Measurements from ENCODE around the gene DENND1A. TPM values are rescaled to one million over a fixed set of nuclear protein-coding genes. Genes with fewer than 3 reads are reported as not detected.
A peak's percentile ranks its signal among the peaks of the same experiment; 100 is the strongest.

The DENND1A gene
- total RNA-seq, 1 experiment from 2014 or later, result 23.5 TPM

- Mint-ChIP-seq H3K4me1 (peaks cover 49% of the 10 kb centered on the region), H3K4me3 (no peak overlapping the region), H3K36me3 (no peaks in the 10 kb centered on the region), H3K27me3 (ENCODE audit: low read depth) (no peaks in the 10 kb centered on the region), H3K9me3 (no peaks in the 10 kb centered on the region), H3K27ac (no peak overlapping the region)
- ATAC-seq (no peak), DNase-seq (ENCODE audit: low spot score) (no peak)
- TF ChIP-seq, protein P1, sequence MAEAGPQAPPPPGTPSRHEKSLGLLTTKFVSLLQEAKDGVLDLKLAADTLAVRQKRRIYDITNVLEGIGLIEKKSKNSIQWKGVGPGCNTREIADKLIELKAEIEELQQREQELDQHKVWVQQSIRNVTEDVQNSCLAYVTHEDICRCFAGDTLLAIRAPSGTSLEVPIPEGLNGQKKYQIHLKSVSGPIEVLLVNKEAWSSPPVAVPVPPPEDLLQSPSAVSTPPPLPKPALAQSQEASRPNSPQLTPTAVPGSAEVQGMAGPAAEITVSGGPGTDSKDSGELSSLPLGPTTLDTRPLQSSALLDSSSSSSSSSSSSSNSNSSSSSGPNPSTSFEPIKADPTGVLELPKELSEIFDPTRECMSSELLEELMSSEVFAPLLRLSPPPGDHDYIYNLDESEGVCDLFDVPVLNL (CRISPR knock-in tag; IDR thresholded peaks at IDR 0.05; ENCODE audit: borderline replicate concordance, low read depth), result no peak
- TF ChIP-seq ZNF416 (CRISPR knock-in tag; IDR thresholded peaks at IDR 0.05) (no peak), ATF3 (CRISPR knock-in tag; conservative IDR thresholded peaks at IDR 0.05) (no peak)
- ChIA-PET CTCF (no interaction called here), POLR2A (no interaction called here)
These were observed 157.6 kb downstream of the DENND1A start for GRCh38 chr9:123772374-123772773.

- Mint-ChIP-seq H3K4me3 (no peak overlapping the region), H3K9me3 (no peaks in the 10 kb centered on the region), H3K36me3 (no peaks in the 10 kb centered on the region), H3K4me1 (peaks cover 43% of the 10 kb centered on the region), H3K27ac (no peak overlapping the region), H3K27me3 (ENCODE audit: low read depth) (no peaks in the 10 kb centered on the region)
- ATAC-seq (no peak), DNase-seq (ENCODE audit: low spot score) (no peak)
- POLR2A ChIA-PET, result no interaction called here
- TF ChIP-seq PRDM15 (CRISPR knock-in tag; IDR thresholded peaks at IDR 0.05) (no peak), FOXJ3 (CRISPR knock-in tag; IDR thresholded peaks at IDR 0.05; ENCODE audit: borderline replicate concordance) (no peak), E2F1 (CRISPR knock-in tag; IDR thresholded peaks at IDR 0.05) (no peak), ZNF532 (CRISPR knock-in tag; IDR thresholded peaks at IDR 0.05; ENCODE audit: borderline replicate concordance) (no peak)
- CTCF ChIA-PET, result interaction anchor here (0.6 kb wide), 1 partner anchor 12 kb away, joined by 3 read pairs; no protein-coding TSS in a partner anchor
These were observed 158.2 kb downstream of the DENND1A start for GRCh38 chr9:123771690-123772089.

GRCh38 chr9:123769719-123770118, 160.2 kb downstream of the DENND1A start:
- no peaks in the 10 kb centered on the region for H3K27me3 Mint-ChIP-seq (ENCODE audit: low read depth)
- DNase-seq (ENCODE audit: low spot score) (no peak), ATAC-seq (peak; percentile 70)
- no peaks in the 10 kb centered on the region for H3K36me3 Mint-ChIP-seq
- CTCF ChIA-PET, result no interaction called here
- H3K4me3 Mint-ChIP-seq, result no peak overlapping the region
- POLR2A ChIA-PET, result no interaction called here
- no peak overlapping the region for H3K27ac Mint-ChIP-seq
- H3K9me3 Mint-ChIP-seq, result no peaks in the 10 kb centered on the region
- peaks cover 30% of the 10 kb centered on the region for H3K4me1 Mint-ChIP-seq
- TF ChIP-seq, protein P2, sequence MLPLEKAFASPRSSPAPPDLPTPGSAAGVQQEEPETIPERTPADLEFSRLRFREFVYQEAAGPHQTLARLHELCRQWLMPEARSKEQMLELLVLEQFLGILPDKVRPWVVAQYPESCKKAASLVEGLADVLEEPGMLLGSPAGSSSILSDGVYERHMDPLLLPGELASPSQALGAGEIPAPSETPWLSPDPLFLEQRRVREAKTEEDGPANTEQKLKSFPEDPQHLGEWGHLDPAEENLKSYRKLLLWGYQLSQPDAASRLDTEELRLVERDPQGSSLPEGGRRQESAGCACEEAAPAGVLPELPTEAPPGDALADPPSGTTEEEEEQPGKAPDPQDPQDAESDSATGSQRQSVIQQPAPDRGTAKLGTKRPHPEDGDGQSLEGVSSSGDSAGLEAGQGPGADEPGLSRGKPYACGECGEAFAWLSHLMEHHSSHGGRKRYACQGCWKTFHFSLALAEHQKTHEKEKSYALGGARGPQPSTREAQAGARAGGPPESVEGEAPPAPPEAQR (CRISPR knock-in tag; IDR thresholded peaks at IDR 0.05), result no peak
- TF ChIP-seq, protein P3, sequence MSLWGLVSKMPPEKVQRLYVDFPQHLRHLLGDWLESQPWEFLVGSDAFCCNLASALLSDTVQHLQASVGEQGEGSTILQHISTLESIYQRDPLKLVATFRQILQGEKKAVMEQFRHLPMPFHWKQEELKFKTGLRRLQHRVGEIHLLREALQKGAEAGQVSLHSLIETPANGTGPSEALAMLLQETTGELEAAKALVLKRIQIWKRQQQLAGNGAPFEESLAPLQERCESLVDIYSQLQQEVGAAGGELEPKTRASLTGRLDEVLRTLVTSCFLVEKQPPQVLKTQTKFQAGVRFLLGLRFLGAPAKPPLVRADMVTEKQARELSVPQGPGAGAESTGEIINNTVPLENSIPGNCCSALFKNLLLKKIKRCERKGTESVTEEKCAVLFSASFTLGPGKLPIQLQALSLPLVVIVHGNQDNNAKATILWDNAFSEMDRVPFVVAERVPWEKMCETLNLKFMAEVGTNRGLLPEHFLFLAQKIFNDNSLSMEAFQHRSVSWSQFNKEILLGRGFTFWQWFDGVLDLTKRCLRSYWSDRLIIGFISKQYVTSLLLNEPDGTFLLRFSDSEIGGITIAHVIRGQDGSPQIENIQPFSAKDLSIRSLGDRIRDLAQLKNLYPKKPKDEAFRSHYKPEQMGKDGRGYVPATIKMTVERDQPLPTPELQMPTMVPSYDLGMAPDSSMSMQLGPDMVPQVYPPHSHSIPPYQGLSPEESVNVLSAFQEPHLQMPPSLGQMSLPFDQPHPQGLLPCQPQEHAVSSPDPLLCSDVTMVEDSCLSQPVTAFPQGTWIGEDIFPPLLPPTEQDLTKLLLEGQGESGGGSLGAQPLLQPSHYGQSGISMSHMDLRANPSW (CRISPR knock-in tag; conservative IDR thresholded peaks at IDR 0.05; ENCODE audit: low read depth), result no peak
- no peak for TF ChIP-seq CBFB (CRISPR knock-in tag; IDR thresholded peaks at IDR 0.05; ENCODE audit: low read depth)
- no peak for TF ChIP-seq NR2C2 (CRISPR knock-in tag; IDR thresholded peaks at IDR 0.05)
- TF ChIP-seq PRDM15 (CRISPR knock-in tag; IDR thresholded peaks at IDR 0.05), result no peak
